Prostate gland (tissue), 2 donors: ENCODE measurements around the gene HAUS1. TPM values are rescaled to one million over a fixed set of nuclear protein-coding genes. Genes with fewer than 3 reads are reported as not detected.

Source experiments
- DNase-seq: peaks from one replicate; pipeline ENCODE4 v3.0.0-alpha.2; 2019; ENCODE audit warnings: low spot score
- H3K27ac ChIP-seq, 2 donors: fragments of 200-600 bp; sonication (generic); 2 replicates each; pipeline ENCODE4 v1.5.1; 2017 to 2019
- H3K27me3 ChIP-seq: fragments of 200-600 bp; sonication (generic); replicated peaks from 2 replicates; pipeline ENCODE4 v1.5.1; 2019; ENCODE audit not compliant: insufficient read depth
- H3K36me3 ChIP-seq, 2 donors: fragments of 200-600 bp; sonication (generic); 1 replicate in 1 of 2; 2 replicates in 1 of 2; pipeline versions ENCODE4 v1.5.1 to v1.8.1; 2017 to 2019
- H3K4me1 ChIP-seq: fragments of 200-600 bp; sonication (generic); replicated peaks from 2 replicates; pipeline ENCODE4 v1.5.1; 2019
- H3K4me3 ChIP-seq, 2 donors: fragments of 200-600 bp; sonication (generic); 2 replicates each; pipeline ENCODE4 v1.5.1; 2017 to 2019
- H3K9me3 ChIP-seq: fragments of 200-600 bp; sonication (generic); 2 replicates; pipeline ENCODE4 v1.5.1; 2017
- POLR2A ChIP-seq: fragments of 450-650 bp; IDR thresholded peaks from one replicate; pipeline ENCODE4 v1.6.1; 2016; ENCODE audit warnings: antibody characterized with exemption, mild to moderate bottlenecking
- POLR2AphosphoS5 ChIP-seq: sonication (generic); formaldehyde crosslinking; IDR thresholded peaks from one replicate; pipeline ENCODE4 v1.6.1; 2017; ENCODE audit warnings: antibody characterized with exemption
- WGBS: methylation state at CpG from one replicate; pipeline ENCODE4 v1.1.5; 2018; 5-methylcytosine and 5-hydroxymethylcytosine counted together
- intact Hi-C: fragments of 100-400 bp; cut with DNase I; formaldehyde crosslinking; loops from one replicate; pipeline ENCODE4 v1.14.2; 2022
- total RNA-seq, 2 donors: library from RNA; depleted of rRNA; stranded (reverse); fragments of >200 nt; gene quantifications; one replicate each; pipeline ENCODE4 v1.1.0, GENCODE V29; 2016
- TF ChIP-seq, protein P1 (sequence below), 4 experiments: fragments of 200-600 bp in 2 of 4; fragments of 450-650 bp in 2 of 4; sonication (generic) in 2 of 4; IDR thresholded peaks; 1 replicate in 3 of 4; 2 replicates in 1 of 4; pipeline ENCODE4 v1.5.1; 2016 to 2019; ENCODE audit warnings: antibody characterized with exemption in 4 of 4, mild to moderate bottlenecking in 2 of 4, moderate library complexity in 2 of 4

The HAUS1 gene
- total RNA-seq, 2 donors from 2014 or later, result 19.9 to 26.9 TPM

DNA sequence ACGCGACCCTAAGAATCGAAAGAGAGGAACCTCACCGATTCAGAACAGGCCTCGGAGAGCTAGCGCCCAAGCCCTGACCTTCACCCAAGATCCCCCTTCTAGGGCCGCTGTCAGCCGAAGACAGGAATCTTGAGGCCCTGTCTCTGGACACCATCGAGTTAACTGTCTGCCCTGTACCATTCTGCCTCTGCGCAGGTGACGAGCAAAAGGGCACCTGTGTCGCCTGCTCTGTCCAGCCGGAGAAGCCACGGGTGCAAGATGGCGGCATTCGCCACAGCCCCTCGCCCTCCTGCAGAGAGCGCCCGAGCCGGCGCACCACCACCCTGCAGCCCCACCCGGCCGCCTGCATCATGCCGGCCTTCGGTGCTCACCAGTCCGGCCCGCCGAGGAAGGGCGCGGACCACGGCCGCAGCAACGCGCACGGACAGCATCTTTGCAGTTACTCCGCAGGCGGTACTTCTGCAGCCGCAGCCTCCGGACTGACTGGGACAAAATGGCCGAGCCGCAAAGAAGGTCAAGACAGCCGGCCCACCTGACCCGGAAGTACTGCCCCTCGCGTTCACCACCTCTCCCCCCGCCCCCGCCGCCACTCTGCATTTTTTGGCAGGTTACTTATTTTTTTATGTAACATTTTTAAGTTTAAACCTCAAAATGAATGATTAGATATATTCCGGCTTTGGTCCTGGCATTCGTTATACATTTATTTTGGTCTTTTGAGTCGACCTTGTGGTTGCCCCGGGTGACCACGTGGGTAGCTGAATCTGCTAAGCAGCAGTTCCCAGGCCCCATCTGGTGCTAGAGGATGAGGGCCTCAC, 6.2 kb upstream of the HAUS1 start, which contains the start of gene ATP5F1A:
Gene ATP5F1A (minus strand): TSS at position 496 of the 815 bp plus-strand sequence. CDS start 65 bp downstream, at position 431.
- intact Hi-C loops, result no loop called here
- H3K27me3 ChIP-seq, result no peaks in the 10 kb centered on the region
- H3K27ac ChIP-seq, result peak within 1 kb of the TSS; percentile 73 to 77
- H3K4me3 ChIP-seq, result peak within 1 kb of the TSS; percentile 57 to 81
- WGBS, result under 1% methylated on average over 53 of the region's 53 CpGs
- H3K9me3 ChIP-seq, result no peaks in the 10 kb centered on the region
- no peaks in the 10 kb centered on the region for H3K4me1 ChIP-seq
- TF ChIP-seq POLR2A, result peak; percentile 72
- TF ChIP-seq, protein P1, sequence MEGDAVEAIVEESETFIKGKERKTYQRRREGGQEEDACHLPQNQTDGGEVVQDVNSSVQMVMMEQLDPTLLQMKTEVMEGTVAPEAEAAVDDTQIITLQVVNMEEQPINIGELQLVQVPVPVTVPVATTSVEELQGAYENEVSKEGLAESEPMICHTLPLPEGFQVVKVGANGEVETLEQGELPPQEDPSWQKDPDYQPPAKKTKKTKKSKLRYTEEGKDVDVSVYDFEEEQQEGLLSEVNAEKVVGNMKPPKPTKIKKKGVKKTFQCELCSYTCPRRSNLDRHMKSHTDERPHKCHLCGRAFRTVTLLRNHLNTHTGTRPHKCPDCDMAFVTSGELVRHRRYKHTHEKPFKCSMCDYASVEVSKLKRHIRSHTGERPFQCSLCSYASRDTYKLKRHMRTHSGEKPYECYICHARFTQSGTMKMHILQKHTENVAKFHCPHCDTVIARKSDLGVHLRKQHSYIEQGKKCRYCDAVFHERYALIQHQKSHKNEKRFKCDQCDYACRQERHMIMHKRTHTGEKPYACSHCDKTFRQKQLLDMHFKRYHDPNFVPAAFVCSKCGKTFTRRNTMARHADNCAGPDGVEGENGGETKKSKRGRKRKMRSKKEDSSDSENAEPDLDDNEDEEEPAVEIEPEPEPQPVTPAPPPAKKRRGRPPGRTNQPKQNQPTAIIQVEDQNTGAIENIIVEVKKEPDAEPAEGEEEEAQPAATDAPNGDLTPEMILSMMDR (IDR thresholded peaks at IDR 0.05), result no peak
- TF ChIP-seq POLR2AphosphoS5, result peak; percentile 65
- H3K36me3 ChIP-seq, result no peaks in the 10 kb centered on the region
- DNase-seq, result peak; percentile 89

DNA sequence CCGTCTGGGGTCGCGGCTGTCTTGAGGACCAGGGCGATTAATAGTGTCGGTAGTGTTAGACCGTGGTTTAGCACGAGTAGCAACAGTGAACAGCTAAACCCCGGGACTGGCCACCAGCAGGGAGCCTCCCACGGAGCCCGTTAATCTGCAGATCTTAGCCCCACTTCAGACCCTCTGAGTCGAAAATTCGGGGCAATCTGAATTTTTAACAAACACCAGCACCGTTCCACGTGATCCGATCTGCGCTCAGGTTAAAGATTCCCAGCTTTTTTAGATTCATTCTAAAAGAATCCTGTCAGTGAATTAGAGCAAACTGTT, 5.6 kb upstream of the HAUS1 start:
- no peak for TF ChIP-seq POLR2AphosphoS5
- TF ChIP-seq POLR2A, result no peak
- TF ChIP-seq, protein P1 (IDR thresholded peaks at IDR 0.05), result no peak
- DNase-seq, result no peak
- H3K36me3 ChIP-seq, result no peaks in the 10 kb centered on the region
- H3K27me3 ChIP-seq, result no peaks in the 10 kb centered on the region
- 16% methylated on average over 16 of the region's 16 CpGs for WGBS
- peak overlapping the region; percentile 57 to 81 for H3K4me3 ChIP-seq
- H3K4me1 ChIP-seq, result no peaks in the 10 kb centered on the region
- H3K27ac ChIP-seq, result peak overlapping the region; percentile 73 to 77
- intact Hi-C loops, result no loop called here
- no peaks in the 10 kb centered on the region for H3K9me3 ChIP-seq

DNA sequence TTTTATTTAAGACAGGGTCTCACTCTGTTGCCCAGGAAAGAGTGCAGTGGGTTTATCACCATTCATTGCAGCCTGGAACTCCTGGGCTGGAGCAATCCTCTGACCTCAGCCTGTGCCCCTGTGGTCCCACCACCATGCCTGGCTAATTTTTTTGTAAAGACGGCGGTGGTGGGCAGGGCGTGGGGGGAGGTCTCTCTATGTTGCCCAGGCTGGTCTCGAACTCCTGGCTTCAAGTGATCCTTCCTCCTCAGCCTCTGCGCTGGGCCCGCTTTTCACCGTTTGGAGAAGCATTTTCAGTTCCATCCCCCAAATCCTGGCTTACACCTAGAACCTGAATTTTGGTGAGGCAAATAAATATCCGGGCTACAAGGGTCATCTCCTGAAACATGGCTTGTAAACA, 4.7 kb upstream of the HAUS1 start:
- intact Hi-C loops, result no loop called here
- Histone ChIP-seq H3K27ac (no peak overlapping the region), H3K27me3 (no peaks in the 10 kb centered on the region), H3K36me3 (no peaks in the 10 kb centered on the region), H3K4me3 (no peak overlapping the region), H3K9me3 (no peaks in the 10 kb centered on the region), H3K4me1 (no peaks in the 10 kb centered on the region)
- no peak for DNase-seq
- 99% methylated on average over 8 of the region's 8 CpGs for WGBS
- TF ChIP-seq POLR2A (no peak), POLR2AphosphoS5 (no peak)
- TF ChIP-seq, protein P1 (IDR thresholded peaks at IDR 0.05), result no peak

DNA sequence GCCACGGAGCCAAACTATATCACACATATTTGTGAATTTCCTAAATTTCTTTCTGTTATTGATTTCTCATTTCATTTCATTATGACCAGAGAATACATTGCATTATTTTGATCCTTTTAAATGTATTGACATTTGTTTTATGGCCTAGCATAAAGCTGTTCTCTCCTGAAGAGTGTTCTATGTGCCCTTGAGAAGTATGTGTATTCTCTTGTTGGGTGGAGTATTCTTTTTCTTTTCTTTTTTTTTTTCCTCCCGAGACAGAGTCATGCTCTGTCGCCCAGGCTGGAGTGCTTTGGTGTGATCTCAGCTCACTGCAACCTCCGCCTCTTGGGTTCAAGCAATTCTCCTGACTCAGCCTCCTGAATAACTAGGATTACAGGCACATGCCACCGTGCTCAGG, 5.2 kb downstream of the HAUS1 start:
- Histone ChIP-seq H3K27me3 (no peaks in the 10 kb centered on the region), H3K4me3 (no peak overlapping the region), H3K36me3 (no peaks in the 10 kb centered on the region), H3K9me3 (no peaks in the 10 kb centered on the region), H3K4me1 (no peaks in the 10 kb centered on the region), H3K27ac (no peak overlapping the region)
- intact Hi-C loops, result no loop called here
- 88% methylated on average over 5 of the region's 5 CpGs for whole genome bisulfite sequencing
- TF ChIP-seq POLR2AphosphoS5 (no peak), POLR2A (no peak)
- TF ChIP-seq, protein P1 (IDR thresholded peaks at IDR 0.05), result no peak
- DNase-seq, result no peak

DNA sequence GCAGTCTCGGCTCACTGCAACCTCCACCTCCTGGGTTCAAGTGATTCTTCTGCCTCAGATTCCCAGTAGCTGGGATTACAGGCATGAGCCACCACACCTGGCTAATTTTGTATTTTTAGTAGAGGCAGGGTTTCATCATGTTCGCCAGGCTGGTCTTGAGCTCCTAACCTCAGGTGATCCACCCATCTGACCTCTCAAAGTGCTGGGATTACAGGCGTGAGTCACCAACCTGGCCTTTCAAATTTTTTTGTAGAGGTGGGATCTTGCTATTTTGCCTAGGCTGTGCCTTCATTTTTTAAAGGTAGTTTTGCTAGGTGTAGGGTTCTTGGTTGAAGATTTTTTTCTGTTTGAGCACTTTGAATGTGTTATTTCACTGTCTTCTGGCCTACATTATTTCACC, 6.2 kb downstream of the HAUS1 start:
- Histone ChIP-seq H3K27me3 (no peaks in the 10 kb centered on the region), H3K4me1 (no peaks in the 10 kb centered on the region), H3K36me3 (no peaks in the 10 kb centered on the region), H3K9me3 (no peaks in the 10 kb centered on the region), H3K27ac (no peak overlapping the region), H3K4me3 (no peak overlapping the region)
- TF ChIP-seq, protein P1 (IDR thresholded peaks at IDR 0.05), result no peak
- no peak for TF ChIP-seq POLR2AphosphoS5
- TF ChIP-seq POLR2A, result no peak
- intact Hi-C loops, result no loop called here
- WGBS, result 97% methylated on average over 3 of the region's 3 CpGs
- no peak for DNase-seq
